HepG2 (cell line): ENCODE data around the gene IQCH. TPM values are rescaled to one million over a fixed set of nuclear protein-coding genes. Genes with fewer than 3 reads are reported as not detected.

Source experiments
- ATAC-seq: fragments of 200-7000 bp; cut with Tn5 transposase; 3 replicates; pipeline ENCODE4 v1.9.1; 2020; ENCODE audit warnings: mild to moderate bottlenecking, moderate library complexity
- BruUV-seq: library from RNA; stranded (reverse); fragments of 400-500 nt; replicated peaks from 2 replicates; lab custom pipeline; 2021; lab: Mats Ljungman, UMichigan
- CTCF ChIA-PET: fragments of 300-600 bp; formaldehyde crosslinking; extraction: SDS; loops from one replicate; lab custom pipeline; 2021; ENCODE audit warnings: low total read pairs, inconsistent platforms, low intra/inter-chr PET ratio; lab: Yijun Ruan, JAX
- POLR2A ChIA-PET: fragments of 350-600 bp; sonication (Branson Sonifier 250); formaldehyde crosslinking; loops from one replicate; lab custom pipeline; 2020; ENCODE audit warnings: antibody characterized with exemption, inconsistent platforms; lab: Yijun Ruan, JAX
- DNase-seq: peaks from one replicate; pipeline ENCODE4 v3.0.0-alpha.2; 2015; ENCODE audit warnings: low spot score
- FAIRE-seq: peaks from 3 replicates; lab custom pipeline; 2011; peaks lifted over from hg19 to GRCh38; lab: Jason Lieb, UNC
- H2AFZ ChIP-seq: one replicate; pipeline ENCODE4 v1.6.1; 2011; ENCODE audit warnings: low read length, inconsistent platforms
- H3K27ac ChIP-seq: fragments of 300-600 bp; 3 replicates; pipeline ENCODE4 v1.8.0; 2011; ENCODE audit warnings: mixed run types, mild to moderate bottlenecking, mixed read lengths, low read length, inconsistent platforms; ENCODE audit not compliant: insufficient read depth; ENCODE audit errors: extremely low read length
- H3K27me3 ChIP-seq, 2 experiments: fragments of 200-600 bp in 1 of 2; 2 replicates in 1 of 2; 3 replicates in 1 of 2; pipeline versions ENCODE4 v1.6.0 to v1.8.0; 2011; ENCODE audit warnings: low read length in 2 of 2, mild to moderate bottlenecking in 2 of 2, moderate library complexity in 2 of 2, inconsistent platforms in 1 of 2; ENCODE audit not compliant: insufficient read depth in 2 of 2, control insufficient read depth in 1 of 2
- H3K36me3 ChIP-seq, 2 experiments: fragments of 200-600 bp in 1 of 2; replicated peaks in 1 of 2; 2 replicates in 1 of 2; 3 replicates in 1 of 2; pipeline versions ENCODE4 v1.5.1 to v1.8.0; 2011; ENCODE audit warnings: low read length in 2 of 2, inconsistent platforms in 1 of 2; ENCODE audit not compliant: insufficient read depth in 2 of 2, control insufficient read depth in 1 of 2
- H3K4me1 ChIP-seq: 2 replicates; pipeline ENCODE4 v1.5.1; 2012; ENCODE audit warnings: low read length, inconsistent platforms; ENCODE audit not compliant: insufficient read depth
- H3K4me2 ChIP-seq: 2 replicates; pipeline ENCODE4 v1.6.0; 2011; ENCODE audit warnings: low read depth, low read length, inconsistent platforms
- H3K4me3 ChIP-seq, 3 experiments: fragments of 200-600 bp in 1 of 3; sonication (generic), shearing (Covaris generic) in 1 of 3; replicated peaks in 1 of 3; 2 replicates each; pipeline ENCODE4 v1.5.1; 2011 to 2016; ENCODE audit warnings: low read length in 3 of 3, inconsistent platforms in 2 of 3, low read depth in 2 of 3, mild to moderate bottlenecking in 2 of 3, control low read depth in 1 of 3, mixed read lengths in 1 of 3; ENCODE audit not compliant: insufficient read depth in 1 of 3
- H3K79me2 ChIP-seq: one replicate; pipeline ENCODE4 v1.6.1; 2011; ENCODE audit warnings: low read length, inconsistent platforms; ENCODE audit not compliant: insufficient read depth
- H3K9ac ChIP-seq: 2 replicates; pipeline ENCODE4 v1.6.0; 2011; ENCODE audit warnings: mild to moderate bottlenecking, low read depth, low read length, inconsistent platforms; ENCODE audit not compliant: insufficient read depth
- H3K9me3 ChIP-seq: 2 replicates; pipeline ENCODE4 v1.5.1; 2012; ENCODE audit warnings: mild to moderate bottlenecking, low read length
- H4K20me1 ChIP-seq: 2 replicates; pipeline ENCODE4 v1.6.0; 2011; ENCODE audit warnings: inconsistent platforms, mild to moderate bottlenecking, low read length, moderate library complexity; ENCODE audit not compliant: insufficient read depth
- ELK4 ChIP-seq: sonication (generic); formaldehyde crosslinking; IDR thresholded peaks from 2 replicates; pipeline ENCODE4 v1.9.0; 2021; ENCODE audit warnings: missing genetic modification reagents, borderline replicate concordance
- EZH2 ChIP-seq: conservative IDR thresholded peaks from 2 replicates; pipeline ENCODE4 v1.6.1; 2012; ENCODE audit warnings: mild to moderate bottlenecking, low read depth, low read length, moderate library complexity
- KMT2A ChIP-seq: sonication (generic); formaldehyde crosslinking; IDR thresholded peaks from 2 replicates; pipeline ENCODE4 v1.4.0; 2020; ENCODE audit warnings: missing genetic modification reagents
- MIXL1 ChIP-seq: IDR thresholded peaks from 2 replicates; pipeline ENCODE4 v1.6.1; 2016
- MLX ChIP-seq: IDR thresholded peaks from 2 replicates; pipeline ENCODE4 v1.6.1; 2016
- SUZ12 ChIP-seq: fragments of 150-350 bp; IDR thresholded peaks from 2 replicates; pipeline ENCODE4 v1.6.1; 2014; ENCODE audit warnings: low read depth, low read length
- ZNF468 ChIP-seq: sonication (generic); formaldehyde crosslinking; IDR thresholded peaks from 2 replicates; pipeline ENCODE4 v1.8.0; 2022; ENCODE audit warnings: mild to moderate bottlenecking, moderate library complexity, missing genetic modification reagents
- ZNF749 ChIP-seq: sonication (generic); formaldehyde crosslinking; IDR thresholded peaks from 2 replicates; pipeline ENCODE4 v1.8.0; 2022; ENCODE audit warnings: mild to moderate bottlenecking, missing genetic modification reagents, moderate library complexity, borderline replicate concordance
- WGBS: methylation state at CpG from one replicate; pipeline ENCODE4 v1.1.6; 2017; ENCODE audit warnings: low lambda C conversion rate; 5-methylcytosine and 5-hydroxymethylcytosine counted together
- in situ Hi-C: cut with HindIII; loops from 2 replicates; pipeline ENCODE4 v1.10.0; 2017; ENCODE audit warnings: low pct_unique_long_range_greater_than_20kb; ENCODE audit not compliant: extremely low pct_ligation_motif_present
- intact Hi-C: fragments of 100-400 bp; cut with micrococcal nuclease; formaldehyde crosslinking; loops from one replicate; pipeline ENCODE4 v1.10.0; 2022; ENCODE audit not compliant: unreplicated experiment
- polyA plus RNA-seq, 8 experiments: library from polyadenylated mRNA; depleted of rRNA in 3 of 8; stranded (reverse) in 7 of 8; unstranded in 1 of 8; fragments of >200 nt; fragmentation: Illumina TruSeq in 4 of 8; extraction: Trizol in 4 of 8; gene quantifications; 2 replicates each; pipeline versions ENCODE4 v1.2.1 to v1.2.3, GENCODE V29; 2011 to 2016; ENCODE audit warnings: low read depth in 4 of 8, missing spikeins in 1 of 8, mixed read lengths in 1 of 8; ENCODE audit not compliant: insufficient read depth in 1 of 8
- total RNA-seq, 5 experiments: library from RNA; depleted of rRNA; stranded (reverse); fragments of >200 nt; fragmentation: Illumina TruSeq; extraction: Trizol; gene quantifications; 2 replicates each; pipeline ENCODE4 v1.2.3, GENCODE V29; 2016; ENCODE audit warnings: low read depth in 1 of 5

IQCH gene
- total and polyA plus RNA-seq, 2 of the 13 experiments (the other 11 are each of a cell fraction or from before 2014, with no cell fraction given): 0.16 to 0.55 TPM

- ChIA-PET CTCF (no interaction called here), POLR2A (no interaction called here)
- Histone ChIP-seq H3K27me3 (no peaks in the 10 kb centered on the region), H3K27ac (no peak overlapping the region), H3K36me3 (no peaks in the 10 kb centered on the region), H3K79me2 (no peaks in the 10 kb centered on the region), H3K4me3 (no peak overlapping the region), H2AFZ (no peak overlapping the region), H3K9ac (no peak overlapping the region), H3K9me3 (no peaks in the 10 kb centered on the region), H3K4me1 (peaks cover 8% of the 10 kb centered on the region; the same call in 1 of the 2 replicates), H3K4me2 (no peak overlapping the region)
- no peak for DNase-seq
- WGBS: 40% methylated on average over 2 of the region's 2 CpGs
- intact Hi-C loops: no loop called here
- in situ Hi-C loops: loop anchor here (5.0 kb wide), 1 partner anchor 353 kb away; no protein-coding TSS in a partner anchor
- TF ChIP-seq KMT2A (CRISPR knock-in tag): no peak
- no peak for TF ChIP-seq ZNF749 (CRISPR knock-in tag)
- TF ChIP-seq MIXL1 (CRISPR knock-in tag): no peak
- TF ChIP-seq ELK4 (CRISPR knock-in tag): no peak
- no peak for TF ChIP-seq EZH2
- TF ChIP-seq MLX: no peak
- TF ChIP-seq ZNF468: no peak
- no peak for TF ChIP-seq SUZ12
- TF ChIP-seq, all 625 proteins: peak for 0
- no TSS peak for BruUV-seq
- FAIRE-seq: no peak
- H4K20me1 ChIP-seq: no peaks in the 10 kb centered on the region; the same call in 1 of the 2 replicates
- no peak for ATAC-seq
Observed at GRCh38 chr15:67300266-67301025, 45.9 kb downstream of the IQCH start.
